Measurements from ENCODE around the gene HINFP. TPM values are rescaled to one million over a fixed set of nuclear protein-coding genes. Genes with fewer than 3 reads are reported as not detected.

Gene HINFP
- total RNA-seq, 1 experiment from 2014 or later: 42.4 TPM

GRCh38 chr11:119125821-119126220 is 4.4 kb downstream of the HINFP start:
- H2AFZ ChIP-seq (ENCODE audit: low read length): no peak overlapping the region
- H3T11ph ChIP-seq (ENCODE audit: low read length): no peak overlapping the region
- no peak overlapping the region for H3K56ac ChIP-seq (ENCODE audit: insufficient read length, low read depth, low read length)
- no peaks in the 10 kb centered on the region; a peak in 1 of 5 replicates for H3K9me3 Mint-ChIP-seq
- H3K23me2 ChIP-seq (ENCODE audit: insufficient read length, low read depth, low read length, poor library complexity, severe bottlenecking): peaks cover 5% of the 10 kb centered on the region
- peaks cover 4% of the 10 kb centered on the region; the same call in 1 of the 2 replicates for H3K4me1 ChIP-seq (ENCODE audit: insufficient read depth, low read length)
- no peak overlapping the region for H3K18ac ChIP-seq (ENCODE audit: insufficient read length, low read depth, low read length)
- peaks cover 11 to 13% of the 10 kb centered on the region in 2 experiments for H3K4me1 Mint-ChIP-seq
- peaks cover 8% of the 10 kb centered on the region for H3K79me2 ChIP-seq (ENCODE audit: insufficient read depth, low read length)
- H2BK15ac ChIP-seq (ENCODE audit: low read depth, low read length): no peak overlapping the region
- no peaks in the 10 kb centered on the region for H3K27me3 Mint-ChIP-seq (ENCODE audit: low read depth)
- H2BK12ac ChIP-seq (ENCODE audit: insufficient read length, low read depth, low read length): no peak overlapping the region
- no peaks in the 10 kb centered on the region for H4K20me1 ChIP-seq (ENCODE audit: control insufficient read depth, insufficient read depth, insufficient read length)
- WGBS (ENCODE audit: extremely low coverage, insufficient read length, low lambda C conversion rate): no CpG with 5 or more reads among the region's 6 CpGs
- no peak for DNase-seq
- H2BK20ac ChIP-seq (ENCODE audit: low read depth, low read length, poor library complexity, severe bottlenecking): no peak overlapping the region
- no peak overlapping the region for H4K5ac ChIP-seq (ENCODE audit: insufficient read length, low read depth, low read length)
- H3K23ac ChIP-seq (ENCODE audit: insufficient read length, low read depth, low read length): no peak overlapping the region
- H2AK5ac ChIP-seq (ENCODE audit: insufficient read length, low read length): no peak overlapping the region
- H3K14ac ChIP-seq (ENCODE audit: insufficient read depth, low read length): no peak overlapping the region
- H3K4me2 ChIP-seq (ENCODE audit: insufficient read depth, insufficient read length, low read length): no peak overlapping the region
- H3K4me3 Mint-ChIP-seq: no peak overlapping the region
- H3K9me3 ChIP-seq (ENCODE audit: control insufficient read depth, low read depth, low read length): no peaks in the 10 kb centered on the region
- no peak overlapping the region for H3K27ac Mint-ChIP-seq
- H2BK5ac ChIP-seq (ENCODE audit: insufficient read length, low read length): no peak overlapping the region
- H3K36me3 Mint-ChIP-seq (ENCODE audit: insufficient read depth in 1 of 3, low read depth in 3 of 3): peaks cover 1 to 53% (median 42%) of the 10 kb centered on the region in 3 experiments; a peak in 6 of 7 replicates
- no peak overlapping the region for H3K9ac ChIP-seq (ENCODE audit: extremely low read depth, insufficient read length, low read length)
- H4K8ac ChIP-seq (replicated peaks; ENCODE audit: insufficient read length, low read depth, low read length): no peak overlapping the region
- H4K91ac ChIP-seq (ENCODE audit: insufficient read length, low read depth, low read length): no peak overlapping the region
- H2BK120ac ChIP-seq (ENCODE audit: low read depth, low read length, poor library complexity, severe bottlenecking): no peak overlapping the region
- no peak overlapping the region for H3K4ac ChIP-seq (ENCODE audit: low read depth, low read length)
- peaks cover 6% of the 10 kb centered on the region for H3K79me1 ChIP-seq (ENCODE audit: insufficient read depth, low read depth, low read length, poor library complexity, severe bottlenecking)
- no peak overlapping the region for H3K27ac ChIP-seq (ENCODE audit: insufficient read length, low read depth, low read length)
- no peaks in the 10 kb centered on the region for H3K27me3 ChIP-seq (ENCODE audit: insufficient read depth, low read length)
- no peak for TF ChIP-seq CTCF (conservative IDR thresholded peaks at IDR 0.05)

Data from H9 (cell line).